Measurements from ENCODE around the gene NPAT.

DNA sequence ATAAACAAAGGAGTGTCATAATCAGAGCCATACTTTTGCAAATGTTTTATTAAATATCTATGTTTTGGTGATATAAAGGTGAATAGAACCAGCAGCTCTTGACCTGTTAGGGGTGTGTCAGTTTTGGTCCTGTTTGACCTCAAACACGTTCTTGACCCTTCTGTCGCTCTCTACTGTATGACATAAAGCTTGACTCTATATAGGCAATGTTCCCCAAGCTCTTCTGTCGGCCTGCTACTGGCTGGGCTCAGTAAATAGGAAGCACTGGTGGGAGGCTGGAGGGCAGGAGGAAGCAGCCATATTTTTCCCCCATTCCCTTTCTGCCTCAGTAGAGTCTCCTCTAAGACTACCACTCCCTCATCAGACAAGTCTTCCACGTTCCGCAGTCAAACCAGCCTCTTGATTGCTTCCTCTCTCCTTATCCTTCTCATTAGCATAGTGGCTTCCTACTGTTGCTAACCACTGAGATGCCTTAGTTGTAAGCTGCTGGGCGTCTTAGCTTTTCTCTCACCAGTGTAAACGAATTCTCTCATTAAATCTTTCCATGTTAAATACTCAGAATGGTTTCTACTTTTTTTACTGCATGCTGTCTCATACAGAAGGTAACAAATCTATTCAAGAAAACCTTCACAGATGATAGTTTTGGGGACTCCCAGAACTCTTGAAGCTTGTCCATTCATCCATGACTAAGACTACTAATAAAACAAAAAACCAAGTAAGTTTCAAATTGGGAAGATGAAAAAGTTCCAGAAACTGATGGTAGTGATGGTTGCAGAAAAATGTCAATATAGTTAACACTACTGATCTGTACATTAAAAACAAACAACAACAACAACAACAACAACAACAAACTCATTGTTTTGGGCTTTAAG, 3.3 kb downstream of the NPAT start:
- TF ChIP-seq, protein P1, sequence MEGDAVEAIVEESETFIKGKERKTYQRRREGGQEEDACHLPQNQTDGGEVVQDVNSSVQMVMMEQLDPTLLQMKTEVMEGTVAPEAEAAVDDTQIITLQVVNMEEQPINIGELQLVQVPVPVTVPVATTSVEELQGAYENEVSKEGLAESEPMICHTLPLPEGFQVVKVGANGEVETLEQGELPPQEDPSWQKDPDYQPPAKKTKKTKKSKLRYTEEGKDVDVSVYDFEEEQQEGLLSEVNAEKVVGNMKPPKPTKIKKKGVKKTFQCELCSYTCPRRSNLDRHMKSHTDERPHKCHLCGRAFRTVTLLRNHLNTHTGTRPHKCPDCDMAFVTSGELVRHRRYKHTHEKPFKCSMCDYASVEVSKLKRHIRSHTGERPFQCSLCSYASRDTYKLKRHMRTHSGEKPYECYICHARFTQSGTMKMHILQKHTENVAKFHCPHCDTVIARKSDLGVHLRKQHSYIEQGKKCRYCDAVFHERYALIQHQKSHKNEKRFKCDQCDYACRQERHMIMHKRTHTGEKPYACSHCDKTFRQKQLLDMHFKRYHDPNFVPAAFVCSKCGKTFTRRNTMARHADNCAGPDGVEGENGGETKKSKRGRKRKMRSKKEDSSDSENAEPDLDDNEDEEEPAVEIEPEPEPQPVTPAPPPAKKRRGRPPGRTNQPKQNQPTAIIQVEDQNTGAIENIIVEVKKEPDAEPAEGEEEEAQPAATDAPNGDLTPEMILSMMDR (IDR thresholded peaks at IDR 0.05), result no peak
- TF ChIP-seq POLR2A (IDR thresholded peaks at IDR 0.05), result no peak
- TF ChIP-seq EP300 (IDR thresholded peaks at IDR 0.05), result no peak
- no peak for TF ChIP-seq POLR2AphosphoS5 (IDR thresholded peaks at IDR 0.05)

All from suprapubic skin (tissue), 4 donors.